Activated CD4-positive, alpha-beta T cell treated with anti-CD3 and anti-CD28 coated beads for 48 hours (primary cell): Measurements from ENCODE around the gene TRIM38.
A peak's percentile ranks its signal among the peaks of the same experiment; 100 is the strongest.
"Not testable (repeated sequence)": the region's sequence is repeated elsewhere in the genome, so short reads cannot be mapped to it uniquely, and the experiment has no call there.

Experiments used
- DNase-seq: peaks from one replicate; pipeline ENCODE4 v3.0.0-alpha.2; 2020

Gene TRIM38, protein sequence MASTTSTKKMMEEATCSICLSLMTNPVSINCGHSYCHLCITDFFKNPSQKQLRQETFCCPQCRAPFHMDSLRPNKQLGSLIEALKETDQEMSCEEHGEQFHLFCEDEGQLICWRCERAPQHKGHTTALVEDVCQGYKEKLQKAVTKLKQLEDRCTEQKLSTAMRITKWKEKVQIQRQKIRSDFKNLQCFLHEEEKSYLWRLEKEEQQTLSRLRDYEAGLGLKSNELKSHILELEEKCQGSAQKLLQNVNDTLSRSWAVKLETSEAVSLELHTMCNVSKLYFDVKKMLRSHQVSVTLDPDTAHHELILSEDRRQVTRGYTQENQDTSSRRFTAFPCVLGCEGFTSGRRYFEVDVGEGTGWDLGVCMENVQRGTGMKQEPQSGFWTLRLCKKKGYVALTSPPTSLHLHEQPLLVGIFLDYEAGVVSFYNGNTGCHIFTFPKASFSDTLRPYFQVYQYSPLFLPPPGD

DNA sequence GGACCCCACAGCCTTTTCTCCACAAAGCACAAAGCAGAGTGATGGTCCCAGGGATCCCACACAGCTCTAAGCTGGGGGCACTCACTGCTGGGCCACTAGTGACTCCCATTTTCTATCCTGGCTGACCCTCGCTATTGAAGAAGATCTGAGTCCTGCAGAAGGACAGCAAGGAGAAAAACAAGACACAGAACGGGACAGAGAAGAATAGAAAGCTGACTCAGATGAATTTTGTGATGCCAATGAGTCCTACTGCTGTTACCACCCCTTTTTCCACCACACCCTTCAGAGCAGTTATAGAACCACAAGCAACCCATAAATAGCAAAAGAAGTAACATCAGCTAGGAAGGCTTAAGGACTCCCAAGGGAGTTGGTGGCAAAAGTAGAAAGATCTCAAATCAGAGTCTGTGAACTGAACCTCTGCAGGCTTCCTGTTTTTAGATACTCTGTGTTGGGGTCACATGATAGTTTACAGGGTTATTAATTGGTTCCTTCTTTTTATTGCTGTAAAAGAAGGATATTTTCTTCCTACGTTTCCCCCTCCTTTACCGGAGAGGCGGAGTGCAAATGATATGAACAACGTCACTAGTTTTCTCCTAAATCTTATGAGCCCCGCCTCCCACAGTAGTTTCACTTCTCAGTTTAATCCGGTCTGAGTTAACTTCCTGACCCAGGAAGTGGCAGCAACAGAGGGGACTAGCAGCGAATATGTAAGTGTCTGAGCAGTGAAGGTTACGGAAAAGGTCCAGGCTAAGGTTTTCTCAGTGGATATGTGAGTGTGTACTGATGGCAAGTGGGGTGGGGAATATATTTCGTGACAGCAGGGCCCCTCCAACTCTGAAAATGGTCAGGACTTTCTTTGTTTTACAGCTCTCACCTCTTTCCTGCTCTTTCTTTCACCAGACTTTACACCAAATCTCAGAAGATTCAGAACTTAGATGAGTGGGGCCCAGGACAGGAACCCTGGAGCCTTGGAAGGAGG is at the start of gene TRIM38:
Gene TRIM38, plus strand, starts transcription at position 654 of the 979 bp plus-strand sequence. CDS start 3,721 bp downstream, outside the sequence.
- peak; percentile 79 for DNase-seq

DNA sequence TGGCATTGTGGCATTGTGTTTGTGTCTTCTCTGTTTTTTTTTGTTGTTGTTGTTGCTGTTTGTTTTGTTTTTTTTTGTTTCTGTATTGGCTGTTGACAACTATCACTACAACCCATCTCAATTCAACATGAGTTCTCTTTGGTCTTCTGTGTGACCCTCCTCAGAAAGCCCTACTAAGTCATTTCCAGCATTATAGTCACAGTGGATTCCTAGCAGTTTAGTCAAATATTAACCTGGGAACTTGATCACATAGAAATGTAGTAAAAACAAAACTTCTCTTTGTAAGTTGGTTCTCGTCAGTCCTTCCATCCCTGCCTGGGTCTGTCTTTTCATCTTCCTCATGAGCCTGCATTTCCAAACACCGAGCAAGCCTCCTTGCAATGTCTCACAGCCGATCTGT is 48.9 kb upstream of the TRIM38 start:
- DNase-seq, result peak; percentile 32

DNA sequence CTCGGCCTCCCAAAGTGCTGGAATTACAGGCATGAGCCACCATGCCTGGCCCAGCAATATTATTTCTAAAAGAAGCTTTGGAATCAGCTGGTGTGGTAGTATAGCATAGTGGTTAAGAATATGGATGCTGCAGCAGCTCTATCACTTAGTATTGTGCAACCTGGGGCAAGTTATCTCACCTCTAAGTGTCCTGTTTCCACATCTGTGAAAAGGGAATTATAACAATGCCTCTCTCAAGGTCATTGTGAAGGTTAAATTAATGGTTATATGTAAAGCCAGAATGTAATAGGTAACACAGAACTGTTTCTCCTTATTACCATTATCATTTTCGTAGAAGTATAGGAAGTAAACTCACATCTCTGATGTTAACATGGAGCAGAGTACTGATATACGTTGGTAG is 46.3 kb upstream of the TRIM38 start:
- DNase-seq, result no peak

DNA sequence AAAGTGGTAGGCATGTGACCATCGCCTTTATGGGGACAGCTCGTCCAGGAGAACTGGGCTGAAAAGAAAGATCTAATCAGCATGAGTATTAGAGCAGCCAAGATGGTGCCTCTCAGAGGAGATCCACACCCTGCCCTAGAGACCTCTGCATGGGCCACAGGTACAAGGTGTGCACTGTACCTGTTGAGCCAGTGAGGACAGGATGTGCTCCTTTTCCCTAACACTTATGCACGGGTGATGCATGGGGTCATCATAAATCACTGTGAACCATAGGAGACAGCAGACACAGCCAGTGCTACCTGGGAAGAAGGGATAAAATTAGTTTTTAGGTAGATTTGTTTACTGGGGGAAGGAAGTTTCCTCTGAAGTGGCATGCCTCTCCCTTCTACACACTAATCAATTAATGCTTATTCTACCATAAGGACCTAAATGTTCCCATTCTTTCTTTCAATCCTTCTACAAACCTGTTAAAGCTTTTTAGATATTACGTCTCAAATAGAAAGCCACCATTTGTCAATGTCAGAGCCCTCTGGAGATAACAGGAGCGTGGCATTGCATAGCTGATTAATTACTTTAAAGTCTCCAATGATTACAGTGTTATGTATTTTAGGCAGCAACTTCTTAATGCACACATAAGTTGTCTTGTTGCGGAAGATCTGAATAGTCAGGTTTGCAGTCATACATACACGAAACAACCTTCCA is 45.7 kb upstream of the TRIM38 start:
- no peak for DNase-seq

DNA sequence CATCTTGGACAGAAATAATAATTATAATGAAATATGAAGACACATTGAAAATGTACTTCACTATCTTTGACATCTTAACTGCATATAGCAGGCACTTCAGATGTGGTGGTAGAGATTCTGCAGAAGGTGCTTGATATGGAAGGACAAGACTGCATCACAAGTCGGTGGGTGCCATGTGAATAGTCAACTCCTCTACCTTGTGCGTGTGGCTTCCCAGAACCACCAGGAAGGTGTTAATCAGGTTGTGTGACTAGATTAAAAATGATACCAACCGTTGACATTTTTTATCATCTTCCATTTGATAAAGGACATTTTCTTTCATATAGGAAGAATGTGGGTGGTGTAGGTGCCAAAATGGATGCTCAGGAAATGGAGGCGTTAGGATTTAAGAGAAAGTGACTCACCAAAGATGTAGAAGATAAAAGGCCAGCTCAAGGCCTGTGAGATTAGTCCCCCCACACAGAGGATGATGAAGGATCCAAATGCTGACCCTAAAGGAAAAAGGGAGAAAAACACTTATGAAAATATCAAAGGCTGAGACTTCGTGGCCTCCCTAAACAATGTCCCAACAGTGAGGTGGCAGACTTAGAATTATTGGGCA is 44.4 kb upstream of the TRIM38 start:
- DNase-seq, result peak; percentile 60

DNA sequence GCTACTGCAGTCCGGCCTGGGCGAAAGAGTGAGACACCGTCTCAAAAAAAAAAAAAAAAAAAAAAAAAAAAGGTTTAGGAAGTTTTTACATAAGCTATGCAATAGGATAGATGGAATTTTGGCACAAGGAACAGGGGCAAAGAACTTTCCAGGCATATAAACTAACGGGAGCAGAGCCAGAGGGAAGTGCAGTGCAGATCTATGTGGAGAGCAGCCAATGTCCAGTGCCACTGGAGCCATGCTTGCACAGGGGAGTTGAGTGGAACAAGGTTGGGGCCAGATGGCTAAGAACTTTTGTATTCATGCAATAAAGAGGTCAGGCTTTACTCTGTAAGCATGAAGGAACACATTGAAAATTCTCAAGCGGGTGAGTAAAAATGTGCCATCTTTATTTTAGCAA is 42.9 kb upstream of the TRIM38 start:
- no peak for DNase-seq

DNA sequence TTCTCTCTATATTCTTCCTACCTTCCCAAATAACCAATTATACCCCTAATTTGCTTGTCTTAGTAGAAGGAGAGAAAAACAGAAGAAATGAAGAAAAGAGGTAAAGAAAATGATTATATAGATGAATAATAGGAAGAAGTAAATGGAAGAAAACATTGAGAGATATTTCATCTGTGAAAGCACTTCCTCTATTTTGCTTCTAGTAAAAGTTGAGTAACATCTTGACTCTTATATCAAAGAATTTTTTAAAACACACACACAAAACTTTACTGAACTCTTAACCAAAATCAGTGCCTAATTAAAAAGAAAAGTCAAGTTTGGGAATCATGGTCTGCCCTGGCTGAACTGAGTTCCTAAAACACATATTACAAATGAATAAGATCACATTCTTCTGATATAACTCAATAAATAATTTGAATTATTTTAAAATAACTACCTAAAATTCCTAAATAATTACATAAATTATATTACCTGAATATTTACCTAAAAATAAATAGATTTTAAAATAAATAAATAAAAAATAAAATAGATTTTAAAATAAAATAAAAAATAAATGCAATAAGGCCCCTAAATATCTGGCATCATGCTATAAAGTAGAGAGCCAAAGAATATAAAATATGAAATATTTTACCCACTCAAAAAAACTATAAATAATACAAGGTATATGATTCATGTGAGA is 40.9 kb upstream of the TRIM38 start:
- no peak for DNase-seq

DNA sequence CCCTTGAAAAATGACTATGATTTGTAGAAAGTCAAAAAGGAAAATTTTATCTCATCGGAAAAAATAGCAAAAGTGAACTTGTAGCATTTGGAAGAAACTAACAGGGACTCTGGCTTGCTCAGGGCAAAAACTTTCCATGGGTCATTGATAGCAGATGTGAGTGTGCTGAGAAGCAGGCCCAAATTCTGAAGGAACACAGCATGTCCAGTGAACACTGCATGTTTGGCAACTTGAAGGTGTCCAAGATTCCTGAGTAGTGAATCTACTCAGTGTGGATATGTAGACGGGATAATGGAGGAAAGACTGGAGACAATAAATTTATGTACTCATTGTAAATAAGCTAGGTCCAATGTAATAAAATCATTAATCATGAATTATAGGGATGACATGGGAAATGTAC is 40.3 kb upstream of the TRIM38 start:
- no peak for DNase-seq

DNA sequence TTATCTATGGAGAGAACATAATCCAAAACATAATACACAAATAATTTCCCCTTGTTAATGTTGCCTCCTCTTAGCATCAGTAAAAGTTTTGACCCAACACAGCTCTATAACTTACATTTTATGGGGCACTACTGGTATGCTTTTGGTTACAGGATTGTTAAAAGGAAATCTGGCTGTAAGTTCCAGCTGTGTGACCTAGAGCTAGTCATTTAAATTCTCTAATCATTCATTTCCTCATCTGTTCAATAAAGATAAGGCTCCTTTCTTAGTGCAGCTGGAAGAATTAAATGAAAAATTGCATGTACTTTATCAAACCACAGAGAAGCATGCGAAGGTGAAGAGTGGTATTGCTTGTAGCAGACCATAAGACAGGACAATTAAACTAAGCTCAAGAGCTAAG is 36.7 kb upstream of the TRIM38 start:
- no peak for DNase-seq

DNA sequence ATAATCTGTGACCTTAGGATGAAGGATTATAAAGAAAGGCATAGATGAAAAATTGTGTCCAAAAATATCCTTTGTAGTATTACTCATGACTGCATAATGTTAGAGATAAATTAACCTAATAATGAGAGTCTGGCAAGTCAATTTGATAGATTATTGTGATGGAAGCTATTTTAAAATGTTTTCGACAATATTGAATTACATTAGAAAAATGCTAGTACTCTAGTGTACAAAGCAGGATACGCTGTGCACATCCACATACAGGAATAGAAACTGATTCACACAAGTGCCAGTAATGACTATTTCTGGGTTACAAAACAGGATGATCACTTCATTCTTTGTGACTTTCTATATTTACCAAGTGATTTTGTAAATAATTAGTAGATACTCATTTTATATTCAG is 35.4 kb upstream of the TRIM38 start:
- DNase-seq, result no peak

DNA sequence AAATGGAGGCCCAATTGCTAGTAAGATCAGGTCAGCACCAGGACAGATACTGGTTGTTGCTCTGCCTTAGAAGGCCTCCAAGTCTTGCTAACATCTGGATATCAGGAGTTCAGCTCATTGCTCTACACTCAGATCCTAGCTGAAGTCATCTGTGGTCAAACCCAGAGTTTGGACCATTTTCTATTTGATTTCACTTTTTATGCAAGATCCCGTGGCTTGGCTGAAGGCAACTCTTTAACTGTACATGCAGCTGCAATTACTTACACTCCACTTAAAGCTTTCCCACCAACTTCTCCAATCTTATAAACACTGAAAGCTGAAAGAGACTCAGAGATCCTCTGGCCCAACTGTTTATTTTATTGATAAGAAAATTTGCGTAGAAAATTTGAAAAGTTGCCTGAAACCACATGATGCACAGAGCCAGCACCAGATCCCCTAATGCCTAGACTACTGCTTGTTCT is 34.8 kb upstream of the TRIM38 start:
- DNase-seq, result no peak

DNA sequence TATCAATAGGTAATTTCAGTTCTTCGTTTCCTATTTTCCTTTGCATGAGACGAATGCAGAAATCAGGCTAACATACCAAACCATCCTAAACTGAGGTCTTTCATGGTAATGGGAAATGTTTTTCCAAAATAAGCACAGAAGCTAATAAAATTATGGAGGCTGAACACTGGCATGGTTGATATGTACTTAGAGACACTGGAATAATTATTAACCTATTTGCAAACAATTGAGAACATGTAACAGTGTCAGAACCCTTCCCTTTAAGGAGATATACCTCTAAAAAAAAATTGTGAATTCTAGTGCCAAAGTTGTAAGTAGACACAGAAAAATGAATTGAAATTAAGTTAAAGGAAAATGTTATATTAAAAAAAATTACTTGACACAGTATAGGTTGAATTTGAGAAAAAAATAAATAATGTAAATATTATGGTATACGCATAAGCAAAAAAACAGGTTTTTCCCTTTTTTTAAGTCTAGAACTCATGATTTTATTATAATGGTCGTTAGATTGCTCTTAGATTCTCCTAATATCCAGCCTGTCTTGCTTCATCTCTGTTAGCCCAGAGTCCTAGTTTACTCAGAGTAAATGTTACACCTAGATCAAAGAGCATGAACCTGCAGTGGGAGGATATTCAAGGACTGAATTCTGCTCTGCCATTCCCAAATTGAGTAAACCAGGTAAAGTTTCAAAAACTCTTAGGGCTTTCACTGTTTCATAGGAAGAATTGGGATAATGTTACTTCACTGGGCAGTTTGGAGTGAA is 33.9 kb upstream of the TRIM38 start:
- DNase-seq, result no peak

DNA sequence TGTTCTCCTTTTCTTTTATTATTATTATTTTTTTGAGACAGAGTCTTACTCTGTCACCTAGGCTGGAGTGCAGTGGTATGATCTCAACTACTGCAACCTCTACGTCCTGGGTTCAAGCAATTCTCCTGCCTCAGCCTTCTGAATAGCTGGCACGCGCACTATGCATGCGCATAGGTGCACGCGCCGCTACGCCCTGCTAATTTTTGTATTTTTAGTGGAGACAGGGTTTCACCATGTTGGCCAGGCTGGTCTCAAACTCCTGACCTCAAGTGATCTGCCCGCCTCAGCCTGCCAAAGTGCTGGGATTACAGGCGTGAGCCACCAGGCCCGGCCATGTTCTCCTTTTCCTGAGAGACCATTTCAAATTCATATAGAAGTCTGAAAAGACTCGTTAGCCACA is 32.8 kb upstream of the TRIM38 start:
- not testable (repeated sequence) for DNase-seq

DNA sequence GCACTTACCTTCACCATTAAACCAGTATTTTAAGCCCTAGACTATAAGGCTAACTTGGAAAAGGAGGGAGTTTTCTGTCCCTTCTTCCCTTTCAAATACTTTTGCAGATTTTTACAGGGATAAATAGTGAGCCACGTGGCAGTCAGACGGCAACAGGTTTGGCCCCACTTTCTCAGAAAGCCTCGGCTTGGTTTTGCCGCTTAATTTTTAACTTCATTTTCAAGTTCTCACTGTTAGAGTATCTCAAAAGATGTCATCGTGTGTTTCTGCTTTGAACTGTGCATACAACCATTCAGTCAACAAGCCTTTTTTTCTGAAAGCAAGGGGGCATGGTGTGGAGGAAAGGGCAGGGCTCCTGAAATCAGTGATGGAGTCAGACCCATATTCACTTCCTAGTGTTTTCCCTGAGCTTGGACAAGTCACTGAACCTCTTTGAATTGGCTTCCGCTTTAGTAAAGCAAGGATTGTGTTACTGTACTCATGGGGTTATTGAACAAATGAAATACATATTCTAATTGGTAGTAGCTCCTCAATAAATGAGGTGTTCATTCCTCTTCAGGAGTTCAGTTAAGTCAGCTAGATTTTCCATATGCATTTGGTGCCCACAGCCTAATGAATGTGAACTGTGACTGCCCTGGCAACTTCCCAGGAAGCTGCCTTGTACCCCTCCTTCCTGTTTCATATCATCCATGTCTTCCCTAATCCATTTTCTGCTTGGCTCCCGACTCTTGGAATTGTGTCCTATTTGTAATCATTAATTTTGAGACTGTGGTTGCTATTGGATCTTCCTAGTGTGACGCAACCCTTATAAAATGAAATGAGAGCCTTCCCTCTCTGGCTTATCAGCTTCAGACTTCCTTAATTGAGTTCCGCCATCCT is 31.8 kb upstream of the TRIM38 start, which contains the start of gene SLC17A2:
Gene SLC17A2, minus strand, starts transcription at position 160 of the 879 bp plus-strand sequence. CDS start 4,895 bp downstream, outside the sequence.
- DNase-seq, result no peak

DNA sequence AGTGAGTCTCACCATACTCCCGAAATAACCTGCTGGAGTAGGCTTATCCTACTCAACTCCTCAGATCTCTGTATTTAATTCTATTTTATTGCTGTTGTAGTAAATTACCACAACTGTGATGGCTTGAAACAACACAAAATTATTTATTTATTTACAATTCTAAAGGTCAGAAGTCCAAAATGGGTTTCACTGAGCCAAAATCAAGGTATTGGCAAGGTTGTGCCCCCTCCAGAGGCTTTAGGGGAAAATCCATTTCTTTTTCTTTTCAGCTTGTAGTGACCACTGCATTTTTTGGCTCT is 31.2 kb upstream of the TRIM38 start:
- DNase-seq, result no peak

DNA sequence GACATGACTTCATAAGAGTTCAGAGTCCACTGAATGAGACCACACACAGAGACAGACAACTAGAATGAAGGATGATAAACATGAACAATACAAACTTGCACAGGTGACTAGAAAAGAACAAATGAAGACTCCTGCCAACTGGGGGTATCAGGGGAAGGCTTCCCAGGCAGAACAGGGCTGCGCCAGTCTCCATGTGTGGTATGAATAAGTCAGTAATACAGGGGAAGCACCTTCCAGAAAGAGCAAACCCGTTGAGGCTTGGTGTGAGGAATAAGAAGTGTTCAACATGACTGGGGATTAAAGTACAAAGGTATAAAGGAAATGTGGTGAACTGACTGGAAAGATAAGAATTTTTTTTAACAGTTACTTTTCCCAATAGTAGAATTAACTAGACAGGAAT is 28.4 kb upstream of the TRIM38 start:
- DNase-seq, result peak; percentile 48

DNA sequence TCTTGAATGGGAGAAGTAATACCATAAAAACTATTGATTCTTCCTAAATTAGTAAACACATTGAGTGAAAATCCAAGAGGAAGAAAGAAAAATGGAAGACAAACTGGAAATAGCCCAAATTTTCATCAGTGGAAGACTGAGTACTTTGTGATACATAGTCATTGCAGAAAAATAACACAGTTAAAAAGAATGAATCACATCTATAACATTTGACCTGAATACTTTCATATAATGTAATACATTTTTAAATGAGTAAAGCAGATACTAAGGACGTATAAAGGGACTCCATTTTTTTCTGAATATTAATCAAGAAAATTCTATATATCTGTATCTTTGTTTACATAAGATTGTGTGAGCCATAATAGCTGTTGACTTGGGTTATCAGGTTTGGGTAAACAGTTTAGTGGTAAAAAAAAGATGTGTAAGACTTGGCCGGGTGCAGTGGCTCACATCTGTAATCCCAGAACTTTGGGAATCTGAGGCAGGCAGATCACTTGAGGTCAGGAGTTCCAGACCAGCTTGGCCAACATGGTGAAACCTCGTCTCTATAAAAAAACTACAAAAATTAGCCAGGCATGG is 27.8 kb upstream of the TRIM38 start:
- DNase-seq, result no peak

DNA sequence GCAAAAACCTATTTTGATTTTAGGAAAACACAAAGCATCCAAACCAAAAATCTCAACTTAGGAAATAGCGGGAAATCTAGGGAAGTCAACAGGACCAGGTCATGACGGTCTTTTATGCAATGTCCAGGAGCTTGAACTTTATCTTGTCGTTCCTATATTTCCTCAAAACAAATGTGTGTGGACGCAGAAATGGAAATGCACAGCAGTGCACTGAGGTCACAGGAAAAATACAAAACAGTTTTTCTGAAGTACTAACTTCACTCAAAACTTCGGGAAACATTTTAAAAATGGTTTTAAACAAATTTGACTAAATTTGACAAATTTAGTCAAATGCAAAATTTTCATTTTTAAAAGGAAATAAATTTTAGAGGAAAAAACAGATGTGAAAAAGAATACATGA is 26.6 kb upstream of the TRIM38 start:
- DNase-seq, result no peak

DNA sequence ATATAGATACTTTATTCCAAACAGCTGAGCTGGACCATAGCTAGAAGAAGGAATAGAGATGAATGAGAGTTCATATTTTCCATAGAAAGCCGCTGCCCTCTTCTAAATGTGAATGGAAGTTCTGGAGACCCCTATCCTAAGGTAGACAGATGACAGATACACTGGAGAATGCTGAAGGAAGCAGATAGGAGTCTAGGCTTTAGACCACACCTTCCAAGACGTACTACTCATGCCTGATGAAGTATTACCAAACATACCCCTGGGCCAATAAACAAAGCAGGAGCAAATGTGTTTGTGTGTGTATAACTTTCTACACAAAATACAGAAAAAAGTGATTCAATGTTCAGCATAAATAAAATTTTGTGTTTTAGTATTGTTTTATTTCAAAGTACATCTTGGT is 23.0 kb upstream of the TRIM38 start:
- DNase-seq, result no peak
